HG03575 (cell line): ENCODE measurements around the gene STARD3NL.
A peak's percentile ranks its signal among the peaks of the same experiment; 100 is the strongest.
"Not testable (repeated sequence)": the region's sequence is repeated elsewhere in the genome, so short reads cannot be mapped to it uniquely, and the experiment has no call there.

ENCODE experiments used
- ATAC-seq: cut with Tn5 transposase; IDR thresholded peaks from one replicate; pipeline ENCODE4 v1.9.1; 2021; ENCODE audit not compliant: unreplicated experiment, insufficient number of reproducible peaks, low FRiP score; ENCODE audit errors: extremely low read depth

STARD3NL gene, protein sequence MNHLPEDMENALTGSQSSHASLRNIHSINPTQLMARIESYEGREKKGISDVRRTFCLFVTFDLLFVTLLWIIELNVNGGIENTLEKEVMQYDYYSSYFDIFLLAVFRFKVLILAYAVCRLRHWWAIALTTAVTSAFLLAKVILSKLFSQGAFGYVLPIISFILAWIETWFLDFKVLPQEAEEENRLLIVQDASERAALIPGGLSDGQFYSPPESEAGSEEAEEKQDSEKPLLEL

DNA sequence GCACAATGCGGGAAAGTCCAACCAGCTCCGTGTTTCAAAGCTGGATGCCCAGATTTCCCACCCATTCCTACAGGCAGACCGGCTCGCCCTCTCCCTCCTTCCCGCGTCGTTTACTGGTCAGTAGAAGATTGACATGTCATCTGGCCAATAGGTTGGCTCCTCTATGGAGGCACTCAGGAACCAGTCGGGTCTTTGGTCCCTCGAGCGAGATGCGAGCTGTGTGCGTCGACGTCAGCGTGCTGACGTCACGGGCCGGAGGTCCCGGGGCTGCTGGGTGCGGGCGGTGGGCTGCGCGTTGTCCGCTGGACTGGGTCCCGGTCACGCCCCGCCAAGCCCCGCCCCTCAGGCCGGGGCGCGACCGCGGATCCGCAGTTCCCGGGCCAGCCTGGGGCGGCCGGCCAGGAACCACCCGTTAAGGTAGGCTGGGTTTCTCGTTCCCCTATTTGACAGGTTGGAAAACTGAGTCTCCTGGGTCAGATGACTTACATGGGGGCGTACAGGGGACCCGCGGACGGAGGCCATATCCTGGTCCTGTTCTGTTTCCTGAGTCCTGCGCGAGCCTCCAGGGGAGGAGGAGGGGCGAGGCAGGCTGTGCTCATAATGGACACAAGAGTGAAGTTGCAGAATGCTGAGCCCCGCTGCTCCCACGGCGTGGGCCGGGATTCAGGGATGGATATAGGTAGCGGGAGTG, at the start of gene STARD3NL:
TSS of gene STARD3NL (plus strand) at position 242 of the 691 bp plus-strand sequence. CDS start 29,260 bp downstream, outside the sequence.
- peak; percentile 95 for ATAC-seq

GRCh38 chr7:38129162-38129561, 48.9 kb upstream of the STARD3NL start:
- no peak for ATAC-seq

DNA sequence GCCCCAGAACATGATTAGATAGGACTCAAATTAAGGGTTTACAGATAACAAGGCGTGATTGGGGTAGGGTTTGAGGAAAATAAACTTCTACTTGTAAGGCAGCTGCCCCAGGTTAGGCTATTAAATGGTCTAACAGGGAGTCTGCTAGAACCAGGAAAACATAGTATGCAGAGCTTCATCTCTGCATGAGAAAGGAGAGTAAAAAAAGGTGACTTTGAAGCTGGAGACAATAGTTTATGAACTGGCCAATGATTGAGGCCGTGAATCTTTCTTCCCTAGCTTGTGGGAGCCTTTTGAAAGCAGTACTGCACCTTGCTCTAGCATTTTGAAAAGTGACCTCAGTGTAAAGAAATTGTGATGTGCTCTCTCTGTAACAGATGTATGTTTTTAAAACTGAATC, 48.5 kb upstream of the STARD3NL start:
- no peak for ATAC-seq

DNA sequence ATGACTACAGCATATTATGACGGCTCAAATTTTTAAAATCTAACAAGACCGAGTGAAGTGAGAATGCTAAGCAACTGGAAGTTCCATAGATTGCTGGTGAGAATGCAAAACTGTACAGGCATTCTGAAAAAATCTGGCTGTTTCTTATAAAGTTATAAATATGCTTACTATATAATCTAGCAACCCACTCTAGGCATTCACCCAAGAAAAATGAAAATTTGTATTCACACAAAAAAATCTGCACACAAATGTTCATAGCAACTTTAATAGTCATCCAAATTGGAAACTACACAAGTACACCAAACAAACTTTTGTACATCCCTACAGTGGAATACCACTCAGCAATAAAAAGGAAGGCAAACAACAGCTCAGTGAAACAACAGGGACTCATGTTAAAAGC, 39.9 kb upstream of the STARD3NL start:
- ATAC-seq, result no peak

DNA sequence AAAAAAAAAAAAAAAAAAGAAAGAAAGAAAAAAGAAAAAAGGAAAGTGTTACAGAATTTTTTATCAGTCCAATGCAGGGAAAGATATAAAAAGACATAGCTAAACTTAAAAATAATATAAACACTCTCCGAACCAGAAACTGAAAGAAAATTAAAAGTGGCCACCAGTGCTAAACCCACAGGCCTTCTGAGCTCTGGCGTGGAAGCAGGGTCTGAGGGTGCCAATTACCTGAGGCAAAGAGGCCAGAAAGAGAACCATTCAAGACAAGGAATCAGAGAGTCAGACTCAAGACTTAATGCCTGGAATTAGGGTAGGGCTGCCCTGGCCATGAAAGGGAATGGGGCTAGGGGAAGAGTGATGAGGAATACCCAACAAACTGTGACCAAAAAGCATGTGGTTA, 36.9 kb upstream of the STARD3NL start:
- ATAC-seq, result no peak

- ATAC-seq, result no peak
Measured at GRCh38 chr7:38142736-38143135, 35.3 kb upstream of the STARD3NL start.

DNA sequence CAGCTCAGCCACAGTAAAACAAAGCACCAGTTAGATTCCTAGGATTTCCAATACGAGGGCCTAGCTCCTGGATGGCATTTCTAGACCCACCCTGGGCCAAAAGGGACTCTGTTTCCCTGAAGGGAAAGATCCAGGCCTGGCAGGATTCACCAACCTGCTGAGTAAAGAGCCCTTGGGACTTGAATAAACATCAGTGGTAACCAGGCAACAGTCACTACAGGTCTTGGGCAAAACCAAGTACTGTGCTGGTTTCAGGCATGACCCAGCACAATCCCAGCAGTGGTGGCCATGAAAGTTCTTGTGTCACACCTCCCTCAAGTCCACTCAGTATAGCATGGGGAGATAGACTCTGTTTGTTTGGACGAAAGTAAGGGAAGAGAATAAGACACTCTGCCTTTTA, 31.0 kb upstream of the STARD3NL start:
- no peak for ATAC-seq

- ATAC-seq, result no peak
Measured at GRCh38 chr7:38151556-38151955, 26.5 kb upstream of the STARD3NL start.

GRCh38 chr7:38153515-38153914, 24.5 kb upstream of the STARD3NL start:
- ATAC-seq, result no peak

DNA sequence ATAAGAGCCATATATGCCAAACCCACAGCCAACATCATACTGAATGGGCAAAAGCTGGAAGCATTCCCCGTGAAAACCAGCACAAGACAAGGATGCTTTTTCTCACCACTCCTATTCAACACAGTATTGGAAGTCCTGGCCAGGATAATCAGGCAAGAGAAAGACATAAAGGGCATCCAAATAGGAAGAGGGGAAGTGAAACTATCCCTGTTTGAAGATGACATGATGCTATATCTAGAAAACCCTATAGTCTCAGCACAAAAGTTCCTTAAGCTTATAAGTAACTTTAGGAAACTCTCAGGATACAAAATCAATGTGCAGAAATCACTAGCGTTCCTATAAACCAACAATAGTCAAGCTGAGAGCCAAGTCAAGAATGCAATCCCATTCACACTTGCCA, 23.8 kb upstream of the STARD3NL start:
- ATAC-seq, result no peak

DNA sequence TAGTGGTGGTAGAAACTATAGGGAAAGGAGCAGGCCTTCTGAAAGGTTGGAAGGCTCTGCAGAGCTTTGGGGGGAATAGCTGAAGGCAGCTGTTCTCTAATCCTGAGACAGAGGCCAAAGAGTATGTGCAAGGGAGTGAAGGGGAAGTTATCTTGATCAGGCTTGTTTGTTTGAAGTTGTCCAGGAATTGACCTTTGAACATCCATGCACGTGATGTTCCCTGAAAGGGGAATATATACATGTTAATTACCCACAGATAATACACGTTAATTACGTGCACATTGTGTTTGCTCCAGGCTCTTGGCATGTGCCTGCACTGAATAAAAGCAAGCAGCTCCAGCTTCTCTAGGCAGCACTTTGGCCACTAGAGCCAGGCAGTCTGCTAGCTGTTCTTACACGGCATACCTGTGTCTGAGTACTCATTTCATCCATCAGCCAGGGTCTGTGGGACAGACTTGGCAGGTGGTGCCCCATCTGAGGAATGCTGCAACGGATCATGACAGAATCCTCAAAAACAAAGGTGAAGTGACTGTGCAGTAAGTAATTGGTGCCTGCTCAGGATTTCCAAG, 18.0 kb upstream of the STARD3NL start:
- no peak for ATAC-seq

GRCh38 chr7:38162036-38162435, 16.0 kb upstream of the STARD3NL start:
- ATAC-seq, result no peak

GRCh38 chr7:38163671-38164070, 14.4 kb upstream of the STARD3NL start:
- ATAC-seq, result no peak

DNA sequence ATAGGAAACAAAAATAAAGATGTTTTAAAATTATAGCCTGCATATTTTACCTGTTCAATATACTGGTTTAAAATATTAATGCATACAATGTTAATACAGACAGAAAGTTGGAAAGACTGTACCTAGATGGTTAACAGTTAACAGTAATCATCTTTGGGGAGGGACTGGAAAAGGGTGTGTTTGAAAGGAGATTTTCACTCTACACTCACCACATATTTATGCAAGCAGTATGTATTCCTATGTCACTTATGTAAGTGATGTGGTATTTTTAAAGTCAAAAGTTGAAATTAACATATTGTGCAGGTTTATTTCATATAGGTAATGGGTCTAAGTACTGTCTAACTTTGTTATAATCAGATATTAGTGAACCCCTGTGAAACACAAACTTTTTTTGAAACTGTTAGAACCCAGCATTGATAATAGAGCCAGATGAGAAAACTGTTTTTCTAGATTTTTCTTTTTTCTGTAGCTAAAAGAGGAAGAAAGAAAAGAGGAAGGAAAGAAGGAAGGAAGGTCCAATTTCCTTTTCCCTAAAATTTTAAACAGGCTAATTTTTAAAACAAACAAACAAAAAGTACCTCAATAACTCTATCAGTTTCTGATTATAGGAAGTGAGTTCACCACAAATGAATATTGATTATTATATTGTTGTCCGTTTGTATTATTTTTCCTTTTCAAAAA, 9.0 kb upstream of the STARD3NL start:
- no peak for ATAC-seq

DNA sequence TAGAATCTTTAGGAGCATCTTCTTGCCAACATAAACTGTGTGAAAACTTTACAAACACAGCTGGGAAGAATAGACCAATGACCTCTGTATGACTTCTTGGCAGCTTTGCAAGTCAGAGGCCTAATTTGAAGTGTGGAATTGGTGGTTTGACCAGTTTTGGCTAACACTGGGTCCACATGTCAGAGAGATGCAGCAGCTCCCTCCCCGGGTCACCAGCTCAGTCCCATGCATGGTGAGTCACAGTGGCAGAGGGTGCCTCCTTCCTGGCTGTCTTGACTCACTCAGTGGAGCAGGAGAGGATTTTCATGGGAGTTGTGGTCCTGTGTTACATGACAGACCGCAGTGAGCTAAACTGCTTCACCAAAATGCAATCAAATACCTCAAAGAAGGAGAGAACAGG, 8.2 kb upstream of the STARD3NL start:
- ATAC-seq, result peak; percentile 31

DNA sequence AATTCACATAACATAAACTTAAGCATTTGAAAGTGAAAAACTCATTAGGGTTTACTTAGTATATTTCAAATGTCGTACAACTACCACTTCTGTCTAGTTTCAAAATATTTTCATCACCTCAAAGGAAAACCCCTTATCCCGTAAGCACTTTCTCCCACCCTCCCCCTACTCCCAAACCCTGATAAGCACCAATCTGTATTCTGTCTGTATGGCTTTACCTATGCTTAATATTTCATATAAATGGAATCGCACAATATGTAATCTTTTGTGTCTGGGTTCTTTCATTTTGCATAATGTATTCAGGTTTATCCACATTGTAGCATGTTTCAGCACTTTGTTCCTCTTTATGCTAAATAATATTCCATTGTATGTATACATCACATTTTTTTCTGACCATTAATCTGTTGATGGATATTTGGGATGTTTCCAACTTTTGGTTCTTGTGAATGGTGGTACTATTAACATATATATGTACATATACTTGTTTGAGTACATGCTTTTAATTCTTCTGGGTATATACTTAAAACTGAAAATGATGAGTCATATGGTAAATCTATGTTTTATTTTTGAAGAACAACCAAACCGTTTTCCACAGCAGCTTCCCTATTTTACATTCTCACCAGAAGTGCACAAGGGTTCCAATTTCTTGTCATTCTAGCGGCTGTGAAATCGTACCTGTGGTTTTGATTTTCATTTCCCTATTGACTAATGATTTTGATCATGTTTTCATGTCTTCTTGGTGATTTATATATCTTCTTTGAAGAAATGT, 6.2 kb upstream of the STARD3NL start:
- ATAC-seq, result peak; percentile 48

DNA sequence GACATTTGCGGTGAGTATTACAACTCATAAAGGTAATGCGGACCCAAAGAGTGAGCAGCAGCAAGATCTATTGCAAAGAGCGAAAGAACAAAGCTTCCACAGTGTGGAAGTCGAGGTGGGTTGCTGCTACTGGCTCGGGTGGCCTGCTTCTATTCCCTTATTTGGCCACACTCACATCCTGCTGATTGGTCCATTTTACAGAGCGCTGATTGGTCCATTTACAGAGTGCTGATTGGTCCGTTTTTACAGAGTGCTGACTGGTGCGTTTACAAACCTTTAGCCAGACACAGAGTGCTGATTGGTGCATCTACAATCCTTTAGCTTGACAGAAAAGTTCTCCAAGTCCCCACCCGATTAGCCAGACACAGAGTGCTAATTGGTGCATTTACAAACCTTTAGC, 2.5 kb upstream of the STARD3NL start:
- not testable (repeated sequence) for ATAC-seq

DNA sequence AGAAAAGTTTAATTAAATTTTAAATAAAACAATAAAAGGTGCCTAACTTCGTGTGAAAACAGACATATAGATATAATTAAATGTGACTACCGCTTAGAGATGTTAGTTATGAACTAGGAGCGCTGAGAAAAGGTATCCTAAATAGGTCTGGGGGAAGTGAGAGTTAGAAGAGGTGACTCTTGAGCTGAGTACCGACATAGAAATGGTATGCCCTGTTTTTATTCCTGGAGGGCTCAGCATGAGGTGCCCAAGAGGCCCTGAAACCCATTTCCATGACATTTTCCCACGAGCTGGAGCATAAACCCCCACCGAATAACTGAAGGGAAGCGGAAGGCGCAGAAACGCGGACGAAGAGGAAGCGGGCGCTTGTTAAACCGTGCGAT, 433 bp upstream of the STARD3NL start:
- no peak for ATAC-seq

GRCh38 chr7:38178695-38179344, 775 bp downstream of the STARD3NL start:
- peak; percentile 13 for ATAC-seq
